ENCODE results near the gene METTL17. TPM values are rescaled to one million over a fixed set of nuclear protein-coding genes. Genes with fewer than 3 reads are reported as not detected.

The METTL17 gene
- total and polyA plus RNA-seq, 2 of the 13 experiments (the other 11 are each of a cell fraction or from before 2014, with no cell fraction given): 122 to 199 TPM

- TF ChIP-seq FOXA3 (CRISPR knock-in tag; IDR thresholded peaks at IDR 0.05): peak; percentile 23; the same call in 1 of the 2 replicates
- peak; percentile 94 for TF ChIP-seq IKZF4 (CRISPR knock-in tag; IDR thresholded peaks at IDR 0.05; ENCODE audit: borderline replicate concordance, low read depth, not compliant biosample characterization)
- no peak for TF ChIP-seq JUNB (CRISPR knock-in tag; IDR thresholded peaks at IDR 0.05; ENCODE audit: borderline replicate concordance)
- 0 out of 4 replicates have a peak, but pooled peaks of 1 of the 2 experiments have one; percentile 9 for TF ChIP-seq EP300 (IDR thresholded peaks at IDR 0.05; ENCODE audit: low read depth in 2 of 2, low read length in 2 of 2)
- TF ChIP-seq EP300 (CRISPR knock-in tag; IDR thresholded peaks at IDR 0.05; ENCODE audit: borderline replicate concordance): no peak
- no peak for TF ChIP-seq ZEB1 (IDR thresholded peaks at IDR 0.05; ENCODE audit: insufficient replicate concordance, low read depth)
- TF ChIP-seq, protein P1, sequence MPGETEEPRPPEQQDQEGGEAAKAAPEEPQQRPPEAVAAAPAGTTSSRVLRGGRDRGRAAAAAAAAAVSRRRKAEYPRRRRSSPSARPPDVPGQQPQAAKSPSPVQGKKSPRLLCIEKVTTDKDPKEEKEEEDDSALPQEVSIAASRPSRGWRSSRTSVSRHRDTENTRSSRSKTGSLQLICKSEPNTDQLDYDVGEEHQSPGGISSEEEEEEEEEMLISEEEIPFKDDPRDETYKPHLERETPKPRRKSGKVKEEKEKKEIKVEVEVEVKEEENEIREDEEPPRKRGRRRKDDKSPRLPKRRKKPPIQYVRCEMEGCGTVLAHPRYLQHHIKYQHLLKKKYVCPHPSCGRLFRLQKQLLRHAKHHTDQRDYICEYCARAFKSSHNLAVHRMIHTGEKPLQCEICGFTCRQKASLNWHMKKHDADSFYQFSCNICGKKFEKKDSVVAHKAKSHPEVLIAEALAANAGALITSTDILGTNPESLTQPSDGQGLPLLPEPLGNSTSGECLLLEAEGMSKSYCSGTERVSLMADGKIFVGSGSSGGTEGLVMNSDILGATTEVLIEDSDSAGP (CRISPR knock-in tag; IDR thresholded peaks at IDR 0.05; ENCODE audit: borderline replicate concordance): peak; percentile 89
- TF ChIP-seq MXD4 (CRISPR knock-in tag; IDR thresholded peaks at IDR 0.05): no peak; the same call in 1 of the 2 replicates
- TF ChIP-seq POGK (CRISPR knock-in tag; conservative IDR thresholded peaks at IDR 0.05): peak; percentile 61
- no peak for TF ChIP-seq RFX5 (IDR thresholded peaks at IDR 0.05; ENCODE audit: low read depth, low read length)
- no peak for TF ChIP-seq THYN1 (CRISPR knock-in tag; IDR thresholded peaks at IDR 0.05; ENCODE audit: borderline replicate concordance, low read depth)
- TF ChIP-seq ZNF772 (CRISPR knock-in tag; IDR thresholded peaks at IDR 0.05): no peak; the same call in 1 of the 2 replicates
- no peak for TF ChIP-seq SMARCE1 (IDR thresholded peaks at IDR 0.05; ENCODE audit: borderline replicate concordance)
- no peak for TF ChIP-seq TAF15 (IDR thresholded peaks at IDR 0.05; ENCODE audit: low read depth, low read length, poor library complexity, severe bottlenecking)
- no peak for TF ChIP-seq KDM3A (CRISPR knock-in tag; IDR thresholded peaks at IDR 0.05; ENCODE audit: low read depth)
- no peak for TF ChIP-seq ZNF234 (CRISPR knock-in tag; conservative IDR thresholded peaks at IDR 0.05)
- TF ChIP-seq, protein P2, sequence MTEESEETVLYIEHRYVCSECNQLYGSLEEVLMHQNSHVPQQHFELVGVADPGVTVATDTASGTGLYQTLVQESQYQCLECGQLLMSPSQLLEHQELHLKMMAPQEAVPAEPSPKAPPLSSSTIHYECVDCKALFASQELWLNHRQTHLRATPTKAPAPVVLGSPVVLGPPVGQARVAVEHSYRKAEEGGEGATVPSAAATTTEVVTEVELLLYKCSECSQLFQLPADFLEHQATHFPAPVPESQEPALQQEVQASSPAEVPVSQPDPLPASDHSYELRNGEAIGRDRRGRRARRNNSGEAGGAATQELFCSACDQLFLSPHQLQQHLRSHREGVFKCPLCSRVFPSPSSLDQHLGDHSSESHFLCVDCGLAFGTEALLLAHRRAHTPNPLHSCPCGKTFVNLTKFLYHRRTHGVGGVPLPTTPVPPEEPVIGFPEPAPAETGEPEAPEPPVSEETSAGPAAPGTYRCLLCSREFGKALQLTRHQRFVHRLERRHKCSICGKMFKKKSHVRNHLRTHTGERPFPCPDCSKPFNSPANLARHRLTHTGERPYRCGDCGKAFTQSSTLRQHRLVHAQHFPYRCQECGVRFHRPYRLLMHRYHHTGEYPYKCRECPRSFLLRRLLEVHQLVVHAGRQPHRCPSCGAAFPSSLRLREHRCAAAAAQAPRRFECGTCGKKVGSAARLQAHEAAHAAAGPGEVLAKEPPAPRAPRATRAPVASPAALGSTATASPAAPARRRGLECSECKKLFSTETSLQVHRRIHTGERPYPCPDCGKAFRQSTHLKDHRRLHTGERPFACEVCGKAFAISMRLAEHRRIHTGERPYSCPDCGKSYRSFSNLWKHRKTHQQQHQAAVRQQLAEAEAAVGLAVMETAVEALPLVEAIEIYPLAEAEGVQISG (CRISPR knock-in tag; IDR thresholded peaks at IDR 0.05): peak; percentile 90
- TF ChIP-seq ZNF550 (CRISPR knock-in tag; IDR thresholded peaks at IDR 0.05; ENCODE audit: borderline replicate concordance): no peak
- peak; percentile 30; the same call in 1 of the 2 replicates for TF ChIP-seq HINFP (CRISPR knock-in tag; IDR thresholded peaks at IDR 0.05; ENCODE audit: low read depth)
These were observed 18.6 kb upstream of the METTL17 start (continued) for GRCh38 chr14:20970983-20971704.

All from HepG2 (cell line).